ENCODE results near the gene BAK1. TPM values are rescaled to one million over a fixed set of nuclear protein-coding genes. Genes with fewer than 3 reads are reported as not detected.
A peak's percentile ranks its signal among the peaks of the same experiment; 100 is the strongest.

The BAK1 gene
- total and polyA plus RNA-seq, 2 donors (not counting 3 experiments of a cell fraction or from before 2014, with no cell fraction given) = 25.4 to 37.1 TPM

DNA sequence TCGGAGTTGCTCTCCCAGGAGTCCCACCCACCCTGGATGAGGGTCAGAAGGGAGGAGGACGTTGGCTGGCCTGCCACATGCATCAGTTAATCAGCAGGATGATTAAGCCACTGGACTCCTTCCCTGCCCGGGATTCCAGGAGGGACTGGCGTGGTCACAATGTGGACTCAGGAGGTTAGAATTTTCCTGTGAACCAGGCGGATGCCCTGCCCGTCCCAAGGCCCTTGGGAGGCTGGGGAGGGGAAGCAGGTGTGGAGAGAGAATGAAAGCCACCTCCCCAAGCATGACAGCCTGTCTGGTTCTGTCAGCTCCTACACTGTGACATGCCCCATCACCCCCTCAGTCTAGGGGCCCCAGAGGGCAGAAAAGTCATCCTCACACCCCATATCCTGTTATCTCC is 29.5 kb upstream of the BAK1 start:
- Histone ChIP-seq H3K9me3 (replicated peaks; ENCODE audit: control insufficient read depth, insufficient read depth, low read length) (no peaks in the 10 kb centered on the region), H3K27me3 (ENCODE audit: control insufficient read depth in 2 of 2, insufficient read depth in 2 of 2, low read length in 2 of 2) (no peaks in the 10 kb centered on the region), H3K27ac (ENCODE audit: insufficient read depth, low read depth, low read length) (peak overlapping the region; percentile 54), H3K9ac (replicated peaks; ENCODE audit: extremely low read depth, insufficient read depth, low read length) (no peak overlapping the region), H3K4me1 (ENCODE audit: control insufficient read depth, extremely low read depth, insufficient read depth, low read length) (peaks cover 20% of the 10 kb centered on the region), H3K36me3 (ENCODE audit: control insufficient read depth in 2 of 2, extremely low read depth in 1 of 2, insufficient read depth in 2 of 2, low read length in 2 of 2) (no peaks in the 10 kb centered on the region), H2AFZ (ENCODE audit: low read depth, low read length) (peak overlapping the region; percentile 97), H3K9me1 (replicated peaks; ENCODE audit: control insufficient read depth, extremely low read depth, insufficient read depth, low read length) (no peaks in the 10 kb centered on the region), H3K4me3 (replicated peaks in 1 of 3; ENCODE audit: insufficient read depth in 1 of 3, low read depth in 1 of 3, low read length in 3 of 3) (no peak overlapping the region), H4K20me1 (replicated peaks; ENCODE audit: control insufficient read depth, extremely low read depth, insufficient read depth, low read length) (no peaks in the 10 kb centered on the region), H3K4me2 (ENCODE audit: insufficient read depth, low read length) (no peak overlapping the region), H3K79me2 (ENCODE audit: control insufficient read depth, insufficient read depth, low read length) (no peaks in the 10 kb centered on the region)
- TF ChIP-seq JUN (IDR thresholded peaks at IDR 0.05; ENCODE audit: borderline replicate concordance, insufficient read depth, insufficient read length, low read depth) (no peak), GATA2 (IDR thresholded peaks at IDR 0.05; ENCODE audit: insufficient read depth, insufficient read length, low read depth, low read length) (no peak), POLR2AphosphoS5 (IDR thresholded peaks at IDR 0.05; ENCODE audit: insufficient read depth, low read depth, low read length) (no peak), FOS (IDR thresholded peaks at IDR 0.05; ENCODE audit: borderline replicate concordance, insufficient read depth, low read length) (no peak), POLR2A (IDR thresholded peaks at IDR 0.05; ENCODE audit: low read depth, low read length) (peak; percentile 63), EZH2 (IDR thresholded peaks at IDR 0.05; ENCODE audit: borderline replicate concordance, low read depth, low read length, severe bottlenecking) (no peak), MYC (IDR thresholded peaks at IDR 0.05; ENCODE audit: low read depth, low read length) (no peak)
- TF ChIP-seq, protein P1, sequence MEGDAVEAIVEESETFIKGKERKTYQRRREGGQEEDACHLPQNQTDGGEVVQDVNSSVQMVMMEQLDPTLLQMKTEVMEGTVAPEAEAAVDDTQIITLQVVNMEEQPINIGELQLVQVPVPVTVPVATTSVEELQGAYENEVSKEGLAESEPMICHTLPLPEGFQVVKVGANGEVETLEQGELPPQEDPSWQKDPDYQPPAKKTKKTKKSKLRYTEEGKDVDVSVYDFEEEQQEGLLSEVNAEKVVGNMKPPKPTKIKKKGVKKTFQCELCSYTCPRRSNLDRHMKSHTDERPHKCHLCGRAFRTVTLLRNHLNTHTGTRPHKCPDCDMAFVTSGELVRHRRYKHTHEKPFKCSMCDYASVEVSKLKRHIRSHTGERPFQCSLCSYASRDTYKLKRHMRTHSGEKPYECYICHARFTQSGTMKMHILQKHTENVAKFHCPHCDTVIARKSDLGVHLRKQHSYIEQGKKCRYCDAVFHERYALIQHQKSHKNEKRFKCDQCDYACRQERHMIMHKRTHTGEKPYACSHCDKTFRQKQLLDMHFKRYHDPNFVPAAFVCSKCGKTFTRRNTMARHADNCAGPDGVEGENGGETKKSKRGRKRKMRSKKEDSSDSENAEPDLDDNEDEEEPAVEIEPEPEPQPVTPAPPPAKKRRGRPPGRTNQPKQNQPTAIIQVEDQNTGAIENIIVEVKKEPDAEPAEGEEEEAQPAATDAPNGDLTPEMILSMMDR (IDR thresholded peaks at IDR 0.05; ENCODE audit: extremely low read depth in 1 of 2, insufficient read depth in 1 of 2, low read depth in 1 of 2, low read length in 2 of 2) = no peak
- no TSS peak for BruUV-seq (replicated peaks)
- ChIA-PET POLR2A (no interaction called here), CTCF (interaction anchor here (0.6 to 2.8 kb wide), 4 partner anchors 15 to 63 kb away, joined by 3 to 10 read pairs (median 4); partner anchors contain the start of gene BAK1)
- peak; percentile 59 for FAIRE-seq
- DNase-seq (ENCODE audit: low read depth, low spot score) = no peak
- dilution Hi-C loops (cut with MboI; ENCODE audit: extremely low pct_ligation_motif_present, low sequenced_read_pairs) (no loop called here), intact Hi-C loops (cut with micrococcal nuclease) (loop anchor here (2.0 kb wide), 1 partner anchor 21 kb away; no protein-coding TSS in a partner anchor)
